Calu3 (cell line): Measurements from ENCODE around the gene ABCC6. TPM values are rescaled to one million over a fixed set of nuclear protein-coding genes. Genes with fewer than 3 reads are reported as not detected.
"Not testable (repeated sequence)": the region's sequence is repeated elsewhere in the genome, so short reads cannot be mapped to it uniquely, and the experiment has no call there.

Experiments
- BruUV-seq: library from RNA; stranded (reverse); fragments of 400-500 nt; replicated peaks from 2 replicates; lab custom pipeline; 2021; lab: Mats Ljungman, UMichigan
- CTCF ChIA-PET: fragments of 300-600 bp; sonication (Branson Sonifier 250); formaldehyde crosslinking; loops from one replicate; lab custom pipeline; 2022; ENCODE audit warnings: antibody characterized with exemption; lab: Charles Lee
- DNase-seq: peaks from one replicate; pipeline ENCODE4 v3.0.0; 2022
- H3K27ac Mint-ChIP-seq: one replicate; pipeline ENCODE4 v1.8.0; 2022; ENCODE audit warnings: mixed read lengths; ENCODE audit not compliant: unreplicated experiment
- H3K27me3 Mint-ChIP-seq: one replicate; pipeline ENCODE4 v1.8.0; 2022; ENCODE audit warnings: mixed read lengths; ENCODE audit not compliant: unreplicated experiment
- H3K36me3 Mint-ChIP-seq: one replicate; pipeline ENCODE4 v1.8.0; 2022; ENCODE audit warnings: mild to moderate bottlenecking, moderate library complexity, mixed read lengths; ENCODE audit not compliant: insufficient read depth, unreplicated experiment
- H3K4me1 Mint-ChIP-seq: one replicate; pipeline ENCODE4 v1.8.0; 2022; ENCODE audit warnings: mild to moderate bottlenecking, low read depth, mixed read lengths; ENCODE audit not compliant: unreplicated experiment
- H3K4me3 Mint-ChIP-seq: one replicate; pipeline ENCODE4 v1.8.0; 2022; ENCODE audit warnings: mild to moderate bottlenecking, low read depth, moderate library complexity, mixed read lengths; ENCODE audit not compliant: unreplicated experiment
- H3K9me3 Mint-ChIP-seq: one replicate; pipeline ENCODE4 v1.8.0; 2022; ENCODE audit warnings: low read depth, mixed read lengths; ENCODE audit not compliant: unreplicated experiment
- intact Hi-C: fragments of 100-400 bp; cut with micrococcal nuclease; formaldehyde crosslinking; loops from one replicate; pipeline ENCODE4 v1.10.0; 2022; ENCODE audit not compliant: unreplicated experiment
- total RNA-seq: library from RNA; stranded (reverse); gene quantifications from 2 replicates; pipeline ENCODE4 v1.2.3, GENCODE V29; 2022
- TF ChIP-seq, protein P1 (sequence below): fragments of 200-600 bp; IDR thresholded peaks from one replicate; pipeline ENCODE4 v1.8.0; 2022; ENCODE audit warnings: antibody characterized with exemption; ENCODE audit not compliant: unreplicated experiment

The ABCC6 gene
- total RNA-seq, 1 experiment from 2014 or later: 3.7 TPM

DNA sequence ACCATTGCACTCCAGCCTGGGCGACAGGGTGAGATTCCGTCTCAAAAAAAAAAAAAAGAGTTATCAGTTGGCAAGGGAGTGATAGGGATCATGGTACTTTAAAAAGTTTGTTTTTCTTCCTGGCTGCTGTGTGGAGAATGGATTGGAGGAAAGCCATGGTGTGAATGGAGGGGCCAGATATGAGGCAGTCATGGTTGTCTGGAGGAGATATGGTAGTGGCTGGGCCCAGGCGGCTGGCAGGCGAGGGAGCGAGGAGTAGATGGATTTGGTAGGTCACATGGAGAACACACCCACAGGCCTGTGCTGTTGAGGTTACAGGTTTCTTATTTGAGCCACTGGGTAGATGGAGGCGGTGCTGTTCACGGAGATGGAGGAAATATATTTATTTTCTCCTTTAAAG is 35.5 kb upstream of the ABCC6 start:
- H3K36me3 Mint-ChIP-seq: peaks cover 11% of the 10 kb centered on the region
- BruUV-seq, H3K27me3 Mint-ChIP-seq, H3K4me1 Mint-ChIP-seq, H3K4me3 Mint-ChIP-seq, intact Hi-C loops, DNase-seq, H3K9me3 Mint-ChIP-seq, H3K27ac Mint-ChIP-seq, CTCF ChIA-PET: not testable (repeated sequence)

DNA sequence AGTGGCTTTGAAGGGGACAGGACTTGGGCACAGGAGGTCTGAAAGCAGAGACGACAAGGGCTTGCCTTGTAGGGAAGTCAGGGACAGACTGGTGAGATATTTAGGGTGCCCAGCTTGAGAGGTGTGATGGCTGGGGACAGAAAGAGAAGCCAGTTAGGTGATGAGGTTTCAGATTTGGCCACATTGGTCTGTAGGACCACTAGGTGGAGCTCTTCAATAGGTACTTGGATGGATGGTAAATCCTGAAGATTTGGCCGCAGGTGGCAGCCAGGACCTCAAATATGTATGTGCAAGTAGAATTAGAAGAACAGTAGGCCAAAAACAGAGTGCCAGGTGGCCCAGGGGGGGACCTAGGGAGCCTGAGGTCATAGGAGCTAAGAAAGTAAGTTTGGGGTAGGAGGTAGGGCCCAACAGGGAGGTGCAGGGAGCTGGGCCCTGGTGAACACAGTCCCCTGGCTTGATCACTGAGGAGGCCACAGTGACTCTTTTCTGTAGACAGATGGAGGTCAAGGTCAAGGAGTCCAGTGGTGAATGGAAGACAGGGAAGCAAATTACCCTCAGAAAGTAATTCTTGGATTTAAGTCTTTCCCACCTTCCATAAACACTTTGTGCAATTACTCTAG is 34.1 kb upstream of the ABCC6 start:
- H3K4me3 Mint-ChIP-seq, intact Hi-C loops, H3K27me3 Mint-ChIP-seq, H3K9me3 Mint-ChIP-seq, H3K27ac Mint-ChIP-seq, BruUV-seq, CTCF ChIA-PET, H3K4me1 Mint-ChIP-seq, DNase-seq: not testable (repeated sequence)
- peaks cover 11% of the 10 kb centered on the region for H3K36me3 Mint-ChIP-seq
- TF ChIP-seq, protein P1, sequence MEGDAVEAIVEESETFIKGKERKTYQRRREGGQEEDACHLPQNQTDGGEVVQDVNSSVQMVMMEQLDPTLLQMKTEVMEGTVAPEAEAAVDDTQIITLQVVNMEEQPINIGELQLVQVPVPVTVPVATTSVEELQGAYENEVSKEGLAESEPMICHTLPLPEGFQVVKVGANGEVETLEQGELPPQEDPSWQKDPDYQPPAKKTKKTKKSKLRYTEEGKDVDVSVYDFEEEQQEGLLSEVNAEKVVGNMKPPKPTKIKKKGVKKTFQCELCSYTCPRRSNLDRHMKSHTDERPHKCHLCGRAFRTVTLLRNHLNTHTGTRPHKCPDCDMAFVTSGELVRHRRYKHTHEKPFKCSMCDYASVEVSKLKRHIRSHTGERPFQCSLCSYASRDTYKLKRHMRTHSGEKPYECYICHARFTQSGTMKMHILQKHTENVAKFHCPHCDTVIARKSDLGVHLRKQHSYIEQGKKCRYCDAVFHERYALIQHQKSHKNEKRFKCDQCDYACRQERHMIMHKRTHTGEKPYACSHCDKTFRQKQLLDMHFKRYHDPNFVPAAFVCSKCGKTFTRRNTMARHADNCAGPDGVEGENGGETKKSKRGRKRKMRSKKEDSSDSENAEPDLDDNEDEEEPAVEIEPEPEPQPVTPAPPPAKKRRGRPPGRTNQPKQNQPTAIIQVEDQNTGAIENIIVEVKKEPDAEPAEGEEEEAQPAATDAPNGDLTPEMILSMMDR: peak; percentile 43

DNA sequence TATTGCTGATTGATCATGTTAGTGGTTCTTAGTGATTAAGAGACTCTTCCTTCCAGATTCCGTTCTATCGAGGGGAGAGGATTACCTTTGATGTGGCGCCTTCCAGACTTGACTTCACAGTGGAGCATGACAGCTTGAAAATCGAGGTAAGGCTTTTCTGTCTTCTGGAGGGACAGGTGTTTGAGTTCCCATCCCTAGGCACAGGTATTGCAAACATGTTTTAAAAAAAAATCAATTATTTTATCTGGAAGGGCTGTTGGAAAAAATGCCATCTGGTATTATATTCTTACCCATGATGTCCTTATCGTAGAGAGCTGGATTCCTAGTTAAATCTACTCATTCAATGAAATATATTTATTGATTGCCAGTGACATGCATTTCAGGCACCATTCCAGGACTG is 29.1 kb upstream of the ABCC6 start:
- H3K4me1 Mint-ChIP-seq, H3K27me3 Mint-ChIP-seq, H3K36me3 Mint-ChIP-seq, DNase-seq, H3K27ac Mint-ChIP-seq, H3K4me3 Mint-ChIP-seq, CTCF ChIA-PET, intact Hi-C loops, BruUV-seq, H3K9me3 Mint-ChIP-seq: not testable (repeated sequence)

DNA sequence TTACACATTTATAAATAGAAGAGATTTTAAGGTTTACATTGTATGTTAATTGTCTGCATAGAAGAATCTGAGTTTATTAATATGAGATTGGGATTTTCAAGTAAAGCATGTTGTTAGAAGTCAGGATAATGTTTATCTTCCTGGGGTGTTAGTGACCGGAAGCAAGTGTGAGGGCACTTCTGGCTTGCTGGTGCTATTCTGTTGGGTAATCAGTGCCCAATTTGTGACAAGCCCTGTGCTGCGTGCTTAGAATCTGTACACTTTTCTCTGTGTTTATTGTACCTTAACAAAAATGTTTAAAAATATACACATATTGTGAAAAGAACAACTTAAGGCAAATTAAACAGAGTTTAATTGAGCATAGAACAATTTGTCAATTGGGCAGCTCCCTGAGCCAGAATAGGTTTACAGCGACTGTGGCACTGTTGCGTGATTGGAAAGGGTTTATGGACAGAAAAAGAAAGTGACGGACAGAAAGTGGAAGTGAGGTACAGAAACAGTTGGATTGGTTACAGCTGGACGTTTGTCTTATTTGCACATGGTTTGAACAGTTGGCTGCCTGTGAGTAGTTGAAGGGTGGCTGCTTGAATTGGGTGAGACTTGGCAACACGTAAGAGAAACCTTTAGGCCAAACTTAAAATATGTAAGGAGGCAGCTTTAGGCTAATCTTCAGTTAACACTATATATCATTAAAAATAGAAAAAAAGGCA is 26.5 kb upstream of the ABCC6 start:
- BruUV-seq, intact Hi-C loops, H3K4me3 Mint-ChIP-seq, DNase-seq, CTCF ChIA-PET, H3K27me3 Mint-ChIP-seq, H3K36me3 Mint-ChIP-seq, H3K4me1 Mint-ChIP-seq, H3K27ac Mint-ChIP-seq, H3K9me3 Mint-ChIP-seq: not testable (repeated sequence)

DNA sequence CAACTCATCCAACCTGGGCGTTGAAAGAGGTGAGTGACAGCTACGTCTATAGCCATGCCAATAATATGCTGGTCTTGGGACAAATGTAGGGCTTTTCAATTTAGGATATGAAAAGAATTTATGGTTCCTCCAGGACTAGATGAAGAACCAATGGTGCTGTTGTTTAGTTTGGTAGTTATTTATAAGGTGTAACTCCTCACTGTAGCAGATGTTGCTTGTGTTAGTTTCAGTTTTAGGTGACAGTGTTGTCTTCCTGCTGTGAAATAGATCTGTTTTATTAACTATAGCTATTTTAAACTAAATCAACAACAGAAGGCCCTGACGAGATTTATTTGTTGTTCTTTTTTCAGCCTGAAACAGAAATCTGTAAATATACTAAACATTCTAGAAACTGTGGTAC is 24.1 kb upstream of the ABCC6 start:
- H3K4me3 Mint-ChIP-seq, H3K27ac Mint-ChIP-seq, H3K9me3 Mint-ChIP-seq, DNase-seq, H3K27me3 Mint-ChIP-seq, intact Hi-C loops, BruUV-seq, H3K36me3 Mint-ChIP-seq, CTCF ChIA-PET, H3K4me1 Mint-ChIP-seq: not testable (repeated sequence)

DNA sequence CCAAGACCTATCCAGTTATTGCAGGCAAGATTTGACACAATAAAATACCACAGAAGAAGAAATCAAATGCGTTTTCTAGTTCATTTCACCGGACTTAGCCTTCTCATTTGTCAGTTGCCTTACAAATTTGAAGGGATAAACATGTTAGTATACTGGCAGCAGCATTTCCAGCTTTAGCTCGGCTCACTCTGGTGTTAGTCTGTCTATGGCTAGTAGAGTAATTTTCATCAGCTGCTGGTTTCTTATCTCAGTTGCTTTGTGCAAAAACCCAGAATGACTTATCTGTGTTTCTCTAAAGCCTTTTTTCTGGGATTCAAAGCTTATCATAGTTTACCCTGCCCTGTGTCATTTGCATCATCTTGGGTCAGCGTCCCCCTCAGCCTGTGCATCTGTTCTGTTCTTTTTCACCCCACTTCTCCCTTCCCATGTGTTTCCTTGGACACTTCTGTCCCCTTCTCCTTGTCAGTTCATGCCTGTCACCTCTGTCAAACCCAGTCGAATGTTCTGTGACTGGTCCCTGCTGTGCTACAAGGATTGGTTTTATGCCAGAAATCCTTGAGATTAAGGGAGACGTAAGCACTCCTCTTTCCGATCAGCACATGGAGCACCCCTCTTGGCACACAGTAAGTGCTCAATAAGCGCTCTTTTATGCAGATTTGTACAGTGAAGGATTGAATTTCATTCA is 23.4 kb upstream of the ABCC6 start:
- H3K4me3 Mint-ChIP-seq, H3K9me3 Mint-ChIP-seq, CTCF ChIA-PET, H3K4me1 Mint-ChIP-seq, BruUV-seq, intact Hi-C loops, H3K27ac Mint-ChIP-seq, H3K27me3 Mint-ChIP-seq, DNase-seq, H3K36me3 Mint-ChIP-seq: not testable (repeated sequence)

DNA sequence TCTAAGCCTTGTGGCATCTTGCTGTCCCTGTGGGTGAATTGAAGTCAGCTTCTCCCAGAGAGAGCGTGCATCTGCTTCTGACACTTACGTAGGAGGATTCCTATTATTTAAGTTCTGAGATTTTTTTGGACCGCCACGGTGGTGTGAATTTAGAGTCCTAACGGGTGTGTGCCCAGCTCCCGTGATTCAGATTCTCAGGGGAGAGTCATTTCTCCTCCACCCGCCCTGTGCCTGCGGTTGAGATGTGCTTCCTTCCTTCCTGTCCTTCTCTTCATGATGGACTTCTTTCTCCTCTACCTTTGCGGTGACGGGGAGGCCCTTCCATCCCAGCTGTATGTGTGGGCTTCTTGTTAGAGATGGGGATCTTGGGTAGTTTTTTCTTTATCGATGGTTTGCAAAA is 20.6 kb upstream of the ABCC6 start:
- H3K9me3 Mint-ChIP-seq, H3K27me3 Mint-ChIP-seq, H3K36me3 Mint-ChIP-seq, H3K4me3 Mint-ChIP-seq, CTCF ChIA-PET, DNase-seq, intact Hi-C loops, BruUV-seq, H3K27ac Mint-ChIP-seq, H3K4me1 Mint-ChIP-seq: not testable (repeated sequence)

DNA sequence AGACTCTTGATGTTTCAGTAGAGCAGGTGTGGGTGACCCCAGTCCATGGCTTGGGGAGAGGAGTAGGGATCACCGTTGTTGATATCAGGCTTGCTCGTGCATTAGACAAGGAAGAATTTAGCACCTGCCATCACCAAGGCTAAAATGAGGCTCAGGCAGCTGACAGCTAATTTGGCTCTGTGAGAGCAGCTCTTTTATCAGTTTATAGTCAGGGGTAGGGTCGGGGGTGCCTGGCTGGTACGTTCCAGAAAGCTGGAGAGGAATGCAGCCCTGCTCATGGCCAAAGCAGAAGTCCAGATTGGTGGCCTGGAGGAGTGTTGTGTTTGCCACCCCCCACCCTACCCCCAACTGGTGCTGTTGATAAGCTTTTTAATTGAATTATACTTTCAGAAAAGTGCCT is 17.4 kb upstream of the ABCC6 start:
- H3K4me1 Mint-ChIP-seq, H3K27me3 Mint-ChIP-seq, intact Hi-C loops, H3K36me3 Mint-ChIP-seq, CTCF ChIA-PET, DNase-seq, H3K4me3 Mint-ChIP-seq, BruUV-seq, H3K9me3 Mint-ChIP-seq, H3K27ac Mint-ChIP-seq: not testable (repeated sequence)

DNA sequence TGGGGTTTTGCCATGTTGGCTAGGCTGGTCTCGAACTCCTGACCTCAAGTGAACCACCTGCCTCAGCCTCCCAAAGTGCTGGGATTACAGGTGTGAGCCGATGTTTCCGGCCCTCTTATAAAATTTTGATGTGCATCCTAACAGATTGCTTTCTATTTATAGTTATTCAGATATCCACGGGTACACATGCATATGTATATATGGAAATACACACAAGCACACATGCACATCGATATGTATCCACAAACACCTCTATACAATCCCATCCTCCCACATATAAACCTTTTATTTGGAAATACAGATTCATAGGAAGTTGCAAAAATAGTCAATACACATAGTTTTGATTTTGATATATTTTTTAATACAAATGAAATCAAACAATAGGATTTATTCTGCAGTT is 14.4 kb upstream of the ABCC6 start:
- H3K36me3 Mint-ChIP-seq, H3K27ac Mint-ChIP-seq, H3K4me3 Mint-ChIP-seq, CTCF ChIA-PET, BruUV-seq, H3K9me3 Mint-ChIP-seq, H3K27me3 Mint-ChIP-seq, DNase-seq, intact Hi-C loops, H3K4me1 Mint-ChIP-seq: not testable (repeated sequence)
